Activated CD4-positive, alpha-beta T cell treated with anti-CD3 and anti-CD28 coated beads for 4 hours (primary cell): Measurements from ENCODE around the gene PIP4K2A.

ENCODE experiments used
- DNase-seq, 2 donors: peaks; one replicate each; pipeline ENCODE4 v3.0.0-alpha.2; 2020

Gene PIP4K2A

GRCh38 chr10:22662733-22663330, 51.5 kb downstream of the PIP4K2A start:
- DNase-seq = no peak

- DNase-seq = no peak
Observed at GRCh38 chr10:22659866-22660265, 54.5 kb downstream of the PIP4K2A start.

- no peak for DNase-seq
Observed at GRCh38 chr10:22658745-22659410, 55.5 kb downstream of the PIP4K2A start.

- DNase-seq = no peak
Observed at GRCh38 chr10:22657566-22658225, 56.7 kb downstream of the PIP4K2A start.

- no peak for DNase-seq
Observed at GRCh38 chr10:22657024-22657423, 57.4 kb downstream of the PIP4K2A start.

GRCh38 chr10:22656036-22656435, 58.3 kb downstream of the PIP4K2A start:
- no peak for DNase-seq

GRCh38 chr10:22655312-22655981, 58.9 kb downstream of the PIP4K2A start:
- DNase-seq = peak; percentile 38 to 52

GRCh38 chr10:22652988-22653481, 61.3 kb downstream of the PIP4K2A start:
- DNase-seq = peak; percentile 57 to 65

GRCh38 chr10:22651276-22651980, 63.0 kb downstream of the PIP4K2A start:
- DNase-seq = peak; percentile 39 to 47

GRCh38 chr10:22649994-22650393, 64.4 kb downstream of the PIP4K2A start:
- DNase-seq = no peak

- DNase-seq = peak in 1 of 2 donors; percentile 46
Observed at GRCh38 chr10:22649390-22649841, 65.0 kb downstream of the PIP4K2A start.

GRCh38 chr10:22648547-22648961, 65.8 kb downstream of the PIP4K2A start:
- DNase-seq = no peak

- no peak for DNase-seq
Observed at GRCh38 chr10:22647244-22647643, 67.1 kb downstream of the PIP4K2A start.

GRCh38 chr10:22646388-22646853, 68.0 kb downstream of the PIP4K2A start:
- no peak for DNase-seq

- no peak for DNase-seq
Observed at GRCh38 chr10:22644222-22644621, 70.2 kb downstream of the PIP4K2A start.

GRCh38 chr10:22643775-22644174, 70.6 kb downstream of the PIP4K2A start:
- no peak for DNase-seq

- no peak for DNase-seq
Observed at GRCh38 chr10:22643116-22643515, 71.3 kb downstream of the PIP4K2A start.

GRCh38 chr10:22641743-22642142, 72.6 kb downstream of the PIP4K2A start:
- no peak for DNase-seq

- no peak for DNase-seq
Observed at GRCh38 chr10:22640359-22640758, 74.0 kb downstream of the PIP4K2A start.

- DNase-seq = no peak
Observed at GRCh38 chr10:22638863-22639262, 75.5 kb downstream of the PIP4K2A start.

GRCh38 chr10:22637491-22637890, 76.9 kb downstream of the PIP4K2A start:
- no peak for DNase-seq

- DNase-seq = no peak
Observed at GRCh38 chr10:22635650-22636049, 78.7 kb downstream of the PIP4K2A start.
